Tibial nerve (tissue), 4 donors: Measurements from ENCODE around the gene C16orf74. TPM values are rescaled to one million over a fixed set of nuclear protein-coding genes. Genes with fewer than 3 reads are reported as not detected.

Source experiments
- DNase-seq, 2 donors: peaks; one replicate each; pipeline ENCODE4 v3.0.0-alpha.2; 2019; ENCODE audit warnings: low spot score in 2 of 2
- H3K27ac ChIP-seq, 4 donors: fragments of 200-600 bp; sonication (generic) in 3 of 4; one replicate each; pipeline ENCODE4 v1.5.1; 2017 to 2019; ENCODE audit warnings: mild to moderate bottlenecking in 1 of 4
- H3K27me3 ChIP-seq, 2 donors: fragments of 200-600 bp; sonication (generic) in 1 of 2; one replicate each; pipeline versions ENCODE4 v1.5.1 to v1.6.0; 2017 to 2019
- H3K36me3 ChIP-seq, 3 donors: fragments of 200-600 bp; sonication (generic); one replicate each; pipeline ENCODE4 v1.5.1; 2018 to 2019
- H3K4me1 ChIP-seq, 4 donors: fragments of 200-600 bp; sonication (generic) in 3 of 4; one replicate each; pipeline ENCODE4 v1.5.1; 2017 to 2019
- H3K4me3 ChIP-seq, 4 donors: fragments of 200-600 bp; sonication (generic) in 3 of 4; one replicate each; pipeline ENCODE4 v1.5.1; 2017 to 2019; ENCODE audit warnings: mild to moderate bottlenecking in 1 of 4, moderate library complexity in 1 of 4
- H3K9me3 ChIP-seq, 4 donors: fragments of 200-600 bp; sonication (generic) in 3 of 4; one replicate each; pipeline ENCODE4 v1.5.1; 2017 to 2019
- CTCF ChIP-seq, 5 experiments: fragments of 200-600 bp in 3 of 5; fragments of 450-650 bp in 2 of 5; sonication (generic) in 3 of 5; IDR thresholded peaks; one replicate each; pipeline ENCODE4 v1.5.1; 2016 to 2019; ENCODE audit warnings: antibody characterized with exemption in 5 of 5, mild to moderate bottlenecking in 3 of 5, moderate library complexity in 2 of 5
- EP300 ChIP-seq, 2 donors: sonication (generic); formaldehyde crosslinking; IDR thresholded peaks; one replicate each; pipeline ENCODE4 v1.6.1; 2017; ENCODE audit warnings: antibody characterized with exemption in 2 of 2, mild to moderate bottlenecking in 1 of 2
- POLR2A ChIP-seq, 2 donors: fragments of 450-650 bp; IDR thresholded peaks; one replicate each; pipeline ENCODE4 v1.6.1; 2017; ENCODE audit warnings: antibody characterized with exemption in 2 of 2, mild to moderate bottlenecking in 2 of 2, moderate library complexity in 2 of 2
- WGBS, 2 donors: methylation state at CpG; one replicate each; pipeline ENCODE4 v1.1.5; 2018; 5-methylcytosine and 5-hydroxymethylcytosine counted together
- total RNA-seq, 4 donors: library from RNA; depleted of rRNA; stranded (reverse); fragments of >200 nt; gene quantifications; one replicate each; pipeline ENCODE4 v1.1.0, GENCODE V29; 2016

Gene C16orf74
- total RNA-seq, 4 donors from 2014 or later, result 1.5 to 2.5 TPM; not detected in 2

GRCh38 chr16:85755929-85756768 lies 5.3 kb upstream of the C16orf74 start:
- H3K27ac ChIP-seq, result peak overlapping the region in 1 of 4 donors; percentile 59
- no peak for DNase-seq
- H3K9me3 ChIP-seq, result no peaks in the 10 kb centered on the region
- peaks cover 0 to 7% (median 3%) of the 10 kb centered on the region in 4 donors for H3K4me1 ChIP-seq
- H3K36me3 ChIP-seq, result no peaks in the 10 kb centered on the region
- WGBS, 2 donors, result 58 to 60% methylated on average over 24 to 25 of the region's 25 CpGs
- no peak overlapping the region for H3K4me3 ChIP-seq
- H3K27me3 ChIP-seq, result peaks cover 0 to 29% of the 10 kb centered on the region in 2 donors
- no peak for TF ChIP-seq CTCF (IDR thresholded peaks at IDR 0.05)
- no peak for TF ChIP-seq POLR2A (IDR thresholded peaks at IDR 0.05)
- no peak for TF ChIP-seq EP300 (IDR thresholded peaks at IDR 0.05)

GRCh38 chr16:85754413-85754812 lies 3.5 kb upstream of the C16orf74 start:
- TF ChIP-seq POLR2A (IDR thresholded peaks at IDR 0.05), result no peak
- no peak for TF ChIP-seq EP300 (IDR thresholded peaks at IDR 0.05)
- TF ChIP-seq CTCF (IDR thresholded peaks at IDR 0.05), result no peak
- H3K27ac ChIP-seq, result no peak overlapping the region
- no peaks in the 10 kb centered on the region for H3K36me3 ChIP-seq
- H3K27me3 ChIP-seq, result peaks cover 0 to 26% of the 10 kb centered on the region in 2 donors
- H3K4me1 ChIP-seq, result peaks cover 0 to 22% (median 13%) of the 10 kb centered on the region in 4 donors
- no peak for DNase-seq
- WGBS, 2 donors, result 40 to 53% methylated on average over 7 of the region's 7 CpGs
- H3K4me3 ChIP-seq, result no peak overlapping the region
- no peaks in the 10 kb centered on the region for H3K9me3 ChIP-seq

GRCh38 chr16:85753976-85754375 lies 3.1 kb upstream of the C16orf74 start:
- WGBS, 2 donors, result 85 to 89% methylated on average over 6 to 7 of the region's 7 CpGs
- Histone ChIP-seq H3K27ac (no peak overlapping the region), H3K36me3 (no peaks in the 10 kb centered on the region), H3K9me3 (no peaks in the 10 kb centered on the region), H3K4me1 (peaks cover 0 to 22% (median 13%) of the 10 kb centered on the region in 4 donors), H3K4me3 (no peak overlapping the region), H3K27me3 (peaks cover 0 to 26% of the 10 kb centered on the region in 2 donors)
- no peak for TF ChIP-seq POLR2A (IDR thresholded peaks at IDR 0.05)
- no peak for TF ChIP-seq EP300 (IDR thresholded peaks at IDR 0.05)
- no peak for TF ChIP-seq CTCF (IDR thresholded peaks at IDR 0.05)
- DNase-seq, result no peak

GRCh38 chr16:85753559-85753958 lies 2.7 kb upstream of the C16orf74 start:
- no peak for DNase-seq
- Histone ChIP-seq H3K27me3 (peaks cover 0 to 27% of the 10 kb centered on the region in 2 donors), H3K4me1 (peaks cover 0 to 22% (median 13%) of the 10 kb centered on the region in 4 donors), H3K36me3 (no peaks in the 10 kb centered on the region), H3K4me3 (no peak overlapping the region), H3K9me3 (no peaks in the 10 kb centered on the region), H3K27ac (no peak overlapping the region)
- TF ChIP-seq CTCF (IDR thresholded peaks at IDR 0.05), result no peak
- no peak for TF ChIP-seq POLR2A (IDR thresholded peaks at IDR 0.05)
- no peak for TF ChIP-seq EP300 (IDR thresholded peaks at IDR 0.05)
- 81 to 84% methylated on average over 6 of the region's 6 CpGs for WGBS, 2 donors
